Natural killer cell (primary cell): ENCODE measurements around the gene CHN1. TPM values are rescaled to one million over a fixed set of nuclear protein-coding genes. Genes with fewer than 3 reads are reported as not detected.

Experiments
- ATAC-seq, 3 donors: fragments of 150-1000 bp in 2 of 3; fragments of 200-7000 bp in 1 of 3; cut with Tn5 transposase; 1 replicate in 1 of 3; 2 replicates in 2 of 3; pipeline ENCODE4 v1.10.0; 2021; ENCODE audit warnings: mild to moderate bottlenecking in 2 of 3, moderate library complexity in 2 of 3
- DNase-seq, 2 donors: peaks; one replicate each; pipeline versions ENCODE4 v3.0.0 to v3.0.0-alpha.2; 2013 to 2021; ENCODE audit warnings: mixed read lengths in 1 of 2
- H3K27ac ChIP-seq: one replicate; pipeline ENCODE4 v1.5.1; 2013; ENCODE audit warnings: mild to moderate bottlenecking, low read length
- H3K27me3 ChIP-seq: one replicate; pipeline ENCODE4 v1.6.1; 2013; ENCODE audit warnings: low read length; ENCODE audit not compliant: control insufficient read depth, insufficient read depth
- H3K36me3 ChIP-seq: one replicate; pipeline ENCODE4 v1.6.1; 2013; ENCODE audit warnings: low read length; ENCODE audit not compliant: control insufficient read depth, insufficient read depth
- H3K4me1 ChIP-seq: one replicate; pipeline ENCODE4 v1.6.1; 2013; ENCODE audit warnings: low read length; ENCODE audit not compliant: control insufficient read depth, insufficient read depth
- H3K4me3 ChIP-seq: one replicate; pipeline ENCODE4 v1.5.1; 2013; ENCODE audit warnings: low read length
- H3K9me3 ChIP-seq: one replicate; pipeline ENCODE4 v1.6.1; 2013; ENCODE audit warnings: low read length; ENCODE audit not compliant: control insufficient read depth, insufficient read depth
- H3K27ac Mint-ChIP-seq, 2 donors: one replicate each; pipeline ENCODE4 v1.8.0; 2022; ENCODE audit warnings: mild to moderate bottlenecking in 2 of 2, mixed read lengths in 2 of 2, moderate library complexity in 1 of 2
- H3K27me3 Mint-ChIP-seq, 2 donors: one replicate each; pipeline ENCODE4 v1.8.0; 2022; ENCODE audit warnings: low read depth in 2 of 2, mixed read lengths in 2 of 2
- H3K36me3 Mint-ChIP-seq: one replicate; pipeline ENCODE4 v1.8.0; 2022; ENCODE audit warnings: mixed read lengths
- H3K4me1 Mint-ChIP-seq, 2 donors: one replicate each; pipeline ENCODE4 v1.8.0; 2022; ENCODE audit warnings: mixed read lengths in 2 of 2
- H3K4me3 Mint-ChIP-seq: one replicate; pipeline ENCODE4 v1.8.0; 2022; ENCODE audit warnings: mild to moderate bottlenecking, moderate library complexity, mixed read lengths
- H3K9me3 Mint-ChIP-seq, 2 donors: one replicate each; pipeline ENCODE4 v1.8.0; 2022; ENCODE audit warnings: mixed read lengths in 2 of 2
- WGBS: methylation state at CpG from one replicate; pipeline ENCODE4 v1.1.7; 2013; ENCODE audit warnings: missing lambda C conversion rate; ENCODE audit not compliant: insufficient coverage; 5-methylcytosine and 5-hydroxymethylcytosine counted together
- intact Hi-C: fragments of 100-400 bp; cut with micrococcal nuclease; formaldehyde crosslinking; loops from one replicate; pipeline ENCODE4 v1.14.2; 2022
- total RNA-seq, 4 donors: library from RNA; stranded (reverse); fragments of 120-200 nt in 1 of 4; gene quantifications; one replicate each; pipeline versions ENCODE4 v1.2.3 to v1.2.4, GENCODE V29; 2013 to 2022
- TF ChIP-seq, protein P1 (sequence below): fragments of 200-600 bp; IDR thresholded peaks from one replicate; pipeline ENCODE4 v1.8.0; 2022; ENCODE audit warnings: antibody characterized with exemption

CHN1 gene
- total RNA-seq, 3 donors from 2014 or later (not counting 1 experiment from before 2014, with no cell fraction given), result 0.80 to 1.7 (median 0.88) TPM

DNA sequence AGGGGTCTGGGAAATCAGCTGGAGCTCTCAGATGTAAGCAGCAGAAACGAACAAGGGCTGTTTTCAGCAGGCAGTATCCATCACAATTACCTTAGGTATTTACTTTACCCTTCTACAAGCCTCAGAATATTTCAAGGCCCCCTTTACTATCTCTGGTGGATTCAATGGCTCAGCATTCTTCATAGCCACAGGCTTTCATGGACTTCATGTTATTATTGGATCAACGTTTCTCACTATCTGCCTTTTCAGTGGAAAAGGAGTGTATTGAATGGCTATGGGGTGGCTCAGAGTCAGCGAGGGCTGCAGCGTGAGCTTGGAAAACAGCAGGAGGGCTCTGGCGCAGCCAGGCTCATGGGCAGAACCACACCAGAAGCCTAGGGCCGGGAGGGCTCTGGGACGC, 224.3 kb downstream of the CHN1 start:
- Mint-ChIP-seq H3K4me3 (no peak overlapping the region), H3K9me3 (no peaks in the 10 kb centered on the region), H3K4me1 (peaks cover 13 to 22% of the 10 kb centered on the region in 2 donors), H3K36me3 (no peaks in the 10 kb centered on the region), H3K27me3 (no peaks in the 10 kb centered on the region), H3K27ac (peak overlapping the region in 1 of 2 donors; percentile 9)
- H3K4me1 ChIP-seq, result peaks cover 27% of the 10 kb centered on the region
- H3K9me3 ChIP-seq, result no peaks in the 10 kb centered on the region
- no peaks in the 10 kb centered on the region for H3K27me3 ChIP-seq
- no peaks in the 10 kb centered on the region for H3K36me3 ChIP-seq
- no peak overlapping the region for H3K4me3 ChIP-seq
- no peak overlapping the region for H3K27ac ChIP-seq
- TF ChIP-seq, protein P1, sequence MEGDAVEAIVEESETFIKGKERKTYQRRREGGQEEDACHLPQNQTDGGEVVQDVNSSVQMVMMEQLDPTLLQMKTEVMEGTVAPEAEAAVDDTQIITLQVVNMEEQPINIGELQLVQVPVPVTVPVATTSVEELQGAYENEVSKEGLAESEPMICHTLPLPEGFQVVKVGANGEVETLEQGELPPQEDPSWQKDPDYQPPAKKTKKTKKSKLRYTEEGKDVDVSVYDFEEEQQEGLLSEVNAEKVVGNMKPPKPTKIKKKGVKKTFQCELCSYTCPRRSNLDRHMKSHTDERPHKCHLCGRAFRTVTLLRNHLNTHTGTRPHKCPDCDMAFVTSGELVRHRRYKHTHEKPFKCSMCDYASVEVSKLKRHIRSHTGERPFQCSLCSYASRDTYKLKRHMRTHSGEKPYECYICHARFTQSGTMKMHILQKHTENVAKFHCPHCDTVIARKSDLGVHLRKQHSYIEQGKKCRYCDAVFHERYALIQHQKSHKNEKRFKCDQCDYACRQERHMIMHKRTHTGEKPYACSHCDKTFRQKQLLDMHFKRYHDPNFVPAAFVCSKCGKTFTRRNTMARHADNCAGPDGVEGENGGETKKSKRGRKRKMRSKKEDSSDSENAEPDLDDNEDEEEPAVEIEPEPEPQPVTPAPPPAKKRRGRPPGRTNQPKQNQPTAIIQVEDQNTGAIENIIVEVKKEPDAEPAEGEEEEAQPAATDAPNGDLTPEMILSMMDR, result no peak
- intact Hi-C loops, result no loop called here
- no peak for DNase-seq
- 92% methylated on average over 7 of the region's 7 CpGs for WGBS
- ATAC-seq, result no peak

- Mint-ChIP-seq H3K27ac (peak overlapping the region in 1 of 2 donors; percentile 9), H3K4me1 (peaks cover 13 to 22% of the 10 kb centered on the region in 2 donors), H3K4me3 (no peak overlapping the region), H3K27me3 (no peaks in the 10 kb centered on the region), H3K9me3 (no peaks in the 10 kb centered on the region), H3K36me3 (no peaks in the 10 kb centered on the region)
- peaks cover 31% of the 10 kb centered on the region for H3K4me1 ChIP-seq
- TF ChIP-seq, protein P1, result no peak
- no peaks in the 10 kb centered on the region for H3K9me3 ChIP-seq
- intact Hi-C loops, result no loop called here
- no peaks in the 10 kb centered on the region for H3K27me3 ChIP-seq
- H3K27ac ChIP-seq, result no peak overlapping the region
- 74% methylated on average over 5 of the region's 5 CpGs for whole genome bisulfite sequencing
- no peaks in the 10 kb centered on the region for H3K36me3 ChIP-seq
- no peak overlapping the region for H3K4me3 ChIP-seq
- ATAC-seq (no peak), DNase-seq (peak in 1 of 2 donors; percentile 52)
Observed at GRCh38 chr2:174780191-174780840, 224.9 kb downstream of the CHN1 start.

DNA sequence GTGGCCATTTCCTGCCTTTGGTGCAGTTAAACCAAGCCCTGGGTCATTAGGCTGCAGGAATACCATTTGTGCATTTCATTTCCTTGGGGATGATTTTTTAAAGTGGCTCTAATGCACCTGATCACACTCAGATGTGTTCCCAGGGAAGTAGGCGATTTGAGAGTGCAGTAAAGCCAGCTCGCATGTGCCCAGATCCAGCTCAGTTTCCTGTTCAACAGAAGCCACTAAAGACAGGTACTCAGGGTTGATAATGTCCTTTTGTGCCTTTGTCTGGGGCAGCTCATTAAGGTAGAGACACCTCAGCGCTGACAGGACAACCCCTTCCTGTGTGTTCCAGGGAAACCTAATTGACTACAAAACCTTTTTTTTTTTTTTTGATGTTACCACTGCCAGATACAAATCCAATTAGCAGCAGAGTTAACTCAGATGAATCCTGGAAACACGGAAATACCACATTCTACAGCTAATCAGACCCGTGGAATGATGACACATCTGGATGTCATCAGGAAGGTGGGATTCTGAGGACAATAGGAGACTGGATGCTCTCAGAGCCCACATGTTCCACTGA, 225.7 kb downstream of the CHN1 start:
- H3K27me3 Mint-ChIP-seq, result no peaks in the 10 kb centered on the region
- H3K9me3 Mint-ChIP-seq, result no peaks in the 10 kb centered on the region
- TF ChIP-seq, protein P1, result no peak
- Histone ChIP-seq H3K36me3 (no peaks in the 10 kb centered on the region), H3K27ac (peak overlapping the region; percentile 41), H3K4me3 (no peak overlapping the region), H3K9me3 (no peaks in the 10 kb centered on the region), H3K4me1 (peaks cover 31% of the 10 kb centered on the region), H3K27me3 (no peaks in the 10 kb centered on the region)
- peak in 1 of 2 donors; percentile 49 for DNase-seq
- no peak overlapping the region for H3K4me3 Mint-ChIP-seq
- no peaks in the 10 kb centered on the region for H3K36me3 Mint-ChIP-seq
- ATAC-seq, result no peak
- intact Hi-C loops, result no loop called here
- H3K4me1 Mint-ChIP-seq, result peaks cover 13 to 22% of the 10 kb centered on the region in 2 donors
- 87% methylated on average over 4 of the region's 5 CpGs for WGBS
- peak overlapping the region in 1 of 2 donors; percentile 85 for H3K27ac Mint-ChIP-seq
